Natural killer cell treated with Interleukin-12 subunit alpha and Interleukin-12 subunit beta and Interleukin-15 and Interleukin-18, amount 100 ng/mL, for 72 hours (primary cell): ENCODE results near the gene SH3PXD2A. TPM values are rescaled to one million over a fixed set of nuclear protein-coding genes. Genes with fewer than 3 reads are reported as not detected.
A peak's percentile ranks its signal among the peaks of the same experiment; 100 is the strongest.

Source experiments
- ATAC-seq, 2 donors: fragments of 150-1000 bp; cut with Tn5 transposase in 1 of 2; sonication (Bioruptor Pico), chemical (Tn5 transposase) in 1 of 2; 2 replicates each; pipeline ENCODE4 v1.10.0; 2021
- DNase-seq: peaks from one replicate; pipeline ENCODE4 v3.0.0; 2022; ENCODE audit warnings: low spot score
- H3K27ac Mint-ChIP-seq, 2 donors: 1 replicate in 1 of 2; 2 replicates in 1 of 2; pipeline ENCODE4 v1.8.0; 2022; ENCODE audit warnings: mixed read lengths in 2 of 2, mild to moderate bottlenecking in 1 of 2, moderate library complexity in 1 of 2
- H3K27me3 Mint-ChIP-seq, 2 donors: 1 replicate in 1 of 2; 2 replicates in 1 of 2; pipeline ENCODE4 v1.8.0; 2022; ENCODE audit warnings: mixed read lengths in 2 of 2
- H3K36me3 Mint-ChIP-seq: one replicate; pipeline ENCODE4 v1.8.0; 2022; ENCODE audit warnings: mixed read lengths
- H3K4me1 Mint-ChIP-seq, 2 donors: 1 replicate in 1 of 2; 2 replicates in 1 of 2; pipeline ENCODE4 v1.8.0; 2022; ENCODE audit warnings: low read depth in 2 of 2, mixed read lengths in 2 of 2, mild to moderate bottlenecking in 1 of 2
- H3K4me3 Mint-ChIP-seq: one replicate; pipeline ENCODE4 v1.8.0; 2022; ENCODE audit warnings: mixed read lengths
- H3K9me3 Mint-ChIP-seq: 2 replicates; pipeline ENCODE4 v1.8.0; 2022; ENCODE audit warnings: mixed read lengths
- total RNA-seq, 2 donors: library from RNA; stranded (reverse); gene quantifications; one replicate each; pipeline ENCODE4 v1.2.3, GENCODE V29; 2022

SH3PXD2A gene
- total RNA-seq, 2 donors from 2014 or later = 3.4 to 7.6 TPM

DNA sequence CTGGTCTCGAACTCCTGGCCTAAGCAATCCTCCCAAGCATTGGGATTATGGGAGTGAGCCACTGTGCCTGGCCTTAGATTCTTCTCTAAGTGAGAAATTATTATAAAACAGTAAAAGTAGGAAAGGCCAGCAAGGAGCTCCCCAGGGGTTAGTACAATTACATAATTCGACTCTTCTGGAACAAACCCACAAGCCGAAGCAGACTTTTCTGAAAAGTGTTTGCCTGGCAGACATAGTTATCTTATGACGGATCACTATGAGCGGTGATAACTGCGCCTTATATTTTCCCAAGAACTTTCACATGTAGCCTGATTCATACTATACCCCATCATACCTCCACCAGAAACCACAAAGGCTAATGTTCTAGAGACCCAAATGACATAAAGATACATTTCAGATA, 30.2 kb upstream of the SH3PXD2A start:
- Mint-ChIP-seq H3K4me3 (no peak overlapping the region), H3K27me3 (no peaks in the 10 kb centered on the region), H3K36me3 (no peaks in the 10 kb centered on the region), H3K4me1 (peaks cover 10 to 16% of the 10 kb centered on the region in 2 donors), H3K9me3 (no peaks in the 10 kb centered on the region), H3K27ac (no peak overlapping the region)
- no peak for ATAC-seq
- no peak for DNase-seq

DNA sequence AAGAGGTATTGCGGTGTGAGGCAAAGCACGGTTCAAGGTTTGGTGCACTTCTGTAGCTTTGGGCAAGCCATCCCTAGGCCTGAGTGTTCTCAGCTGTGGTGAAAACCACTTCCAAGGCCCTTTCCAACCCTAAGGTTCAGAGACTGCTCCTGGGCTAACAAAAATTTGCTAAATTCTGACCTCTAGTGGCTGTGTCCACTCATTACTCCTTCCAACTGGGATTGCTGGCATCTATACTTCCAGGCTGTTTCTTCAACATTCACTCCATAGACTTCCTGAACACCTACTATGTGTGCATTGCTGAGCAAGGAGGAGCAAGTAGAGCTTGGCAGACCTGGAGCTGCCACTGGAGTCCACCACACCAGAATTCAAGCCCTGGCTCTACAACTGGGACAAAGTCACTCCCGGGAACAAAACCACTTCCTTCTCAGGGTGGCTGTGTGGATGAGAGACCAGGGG, 29.3 kb upstream of the SH3PXD2A start:
- Mint-ChIP-seq H3K4me3 (no peak overlapping the region), H3K9me3 (no peaks in the 10 kb centered on the region), H3K36me3 (no peaks in the 10 kb centered on the region), H3K27me3 (no peaks in the 10 kb centered on the region), H3K4me1 (peaks cover 8 to 11% of the 10 kb centered on the region in 2 donors), H3K27ac (no peak overlapping the region)
- no peak for ATAC-seq
- no peak for DNase-seq

DNA sequence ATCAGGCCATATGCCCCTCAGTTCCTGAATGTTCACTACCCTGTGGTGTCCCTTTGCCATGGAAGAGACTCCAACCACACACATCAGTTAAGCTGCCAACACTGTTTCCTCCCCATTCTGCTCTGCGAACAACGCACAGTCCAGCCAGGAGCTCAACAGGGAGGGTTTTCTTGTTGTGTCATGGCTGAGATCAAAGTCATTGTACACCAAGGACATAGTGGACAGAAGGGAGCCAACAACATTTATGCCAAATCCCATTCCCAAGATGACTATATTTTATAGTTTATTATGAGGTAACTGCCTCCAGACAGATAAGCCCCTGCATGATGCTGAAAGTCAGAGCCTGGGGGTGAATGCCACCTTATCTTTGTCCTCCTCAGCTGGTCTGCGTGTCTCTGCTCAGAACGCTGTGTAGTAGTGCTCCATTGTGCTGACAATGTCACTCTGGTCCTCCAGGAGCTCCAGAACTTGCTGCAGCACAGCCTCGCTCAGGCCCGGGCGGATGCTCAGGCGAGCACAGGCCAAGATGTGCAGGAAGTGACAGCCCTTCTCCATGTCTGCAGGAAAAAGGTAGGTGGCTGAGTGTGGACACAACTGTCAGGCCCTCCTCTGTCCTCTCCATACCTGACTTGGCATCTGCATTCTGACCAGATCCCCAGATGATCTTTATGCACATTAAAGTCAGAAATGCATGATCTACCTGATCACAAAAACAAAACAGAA, 27.1 kb upstream of the SH3PXD2A start:
- Mint-ChIP-seq H3K4me3 (no peak overlapping the region), H3K4me1 (peaks cover 0 to 3% of the 10 kb centered on the region in 2 donors), H3K9me3 (no peaks in the 10 kb centered on the region), H3K27ac (no peak overlapping the region), H3K36me3 (peaks cover 10% of the 10 kb centered on the region), H3K27me3 (no peaks in the 10 kb centered on the region)
- DNase-seq = no peak
- no peak for ATAC-seq

DNA sequence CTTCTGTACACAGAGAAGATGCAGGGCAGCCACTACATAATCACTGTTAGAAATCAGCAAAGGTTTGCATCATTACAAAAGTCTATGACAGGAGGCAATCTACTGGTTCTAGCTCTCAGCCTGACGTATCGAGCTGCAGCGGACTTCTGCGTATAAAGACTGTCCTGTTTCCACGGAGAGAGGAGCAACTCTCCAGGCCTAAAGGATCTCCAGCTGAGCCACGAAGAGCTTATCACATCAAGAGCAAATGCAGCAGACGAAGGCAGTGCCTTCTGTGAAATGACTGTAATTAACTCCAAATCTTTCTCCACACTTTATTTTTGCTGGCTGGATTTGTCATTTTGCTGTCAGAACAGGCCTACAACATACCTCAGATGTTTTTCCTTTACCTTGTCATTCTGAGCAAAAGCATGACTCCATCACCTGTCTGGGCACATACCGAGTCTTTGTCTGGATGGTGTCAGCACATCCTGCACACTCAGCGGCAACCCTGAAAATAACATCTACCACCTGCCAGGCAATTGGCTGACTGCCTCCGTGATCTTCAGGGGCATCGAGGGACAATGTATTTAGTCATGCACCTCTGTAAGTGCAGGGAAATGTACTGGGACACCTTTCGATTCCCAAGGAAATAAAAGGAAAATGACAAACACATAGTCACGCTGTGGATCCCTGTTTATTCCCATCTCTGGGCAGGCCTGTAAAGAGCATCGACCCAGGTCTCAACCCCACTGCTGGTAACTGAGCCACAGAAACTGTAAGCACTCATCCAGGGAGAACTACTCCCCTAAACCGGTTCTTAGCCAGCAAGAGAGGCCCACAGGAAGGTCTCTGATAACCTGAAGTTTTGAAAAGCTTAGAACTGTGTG, 26.3 kb upstream of the SH3PXD2A start:
- peaks cover 10% of the 10 kb centered on the region for H3K36me3 Mint-ChIP-seq
- peaks cover 0 to 3% of the 10 kb centered on the region in 2 donors for H3K4me1 Mint-ChIP-seq
- H3K4me3 Mint-ChIP-seq = no peak overlapping the region
- H3K27me3 Mint-ChIP-seq = no peaks in the 10 kb centered on the region
- DNase-seq (no peak), ATAC-seq (no peak)
- no peak overlapping the region for H3K27ac Mint-ChIP-seq
- no peaks in the 10 kb centered on the region for H3K9me3 Mint-ChIP-seq

DNA sequence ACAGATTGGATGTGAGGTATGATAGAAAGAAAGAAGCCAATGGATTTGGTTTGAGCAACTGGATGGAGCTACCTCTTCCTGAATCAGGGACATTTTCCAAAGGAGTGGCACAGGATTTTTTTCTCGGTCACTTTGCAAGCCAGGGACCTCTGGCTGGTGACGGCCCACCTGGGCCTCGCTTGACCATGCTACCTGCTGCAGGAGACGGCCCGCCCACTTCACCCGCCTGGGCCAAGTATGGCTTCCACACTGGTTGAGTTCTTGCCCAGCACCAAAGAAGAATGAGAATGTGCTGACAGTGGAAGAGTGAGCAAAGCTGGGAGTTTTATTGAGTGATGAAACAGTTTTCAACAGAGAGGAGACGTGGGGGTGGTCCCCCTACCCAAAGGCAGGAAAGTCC, 24.5 kb upstream of the SH3PXD2A start:
- Mint-ChIP-seq H3K36me3 (peaks cover 10% of the 10 kb centered on the region), H3K4me1 (peaks cover 0 to 3% of the 10 kb centered on the region in 2 donors), H3K27me3 (no peaks in the 10 kb centered on the region), H3K27ac (no peak overlapping the region), H3K4me3 (no peak overlapping the region), H3K9me3 (no peaks in the 10 kb centered on the region)
- no peak for DNase-seq
- no peak for ATAC-seq

DNA sequence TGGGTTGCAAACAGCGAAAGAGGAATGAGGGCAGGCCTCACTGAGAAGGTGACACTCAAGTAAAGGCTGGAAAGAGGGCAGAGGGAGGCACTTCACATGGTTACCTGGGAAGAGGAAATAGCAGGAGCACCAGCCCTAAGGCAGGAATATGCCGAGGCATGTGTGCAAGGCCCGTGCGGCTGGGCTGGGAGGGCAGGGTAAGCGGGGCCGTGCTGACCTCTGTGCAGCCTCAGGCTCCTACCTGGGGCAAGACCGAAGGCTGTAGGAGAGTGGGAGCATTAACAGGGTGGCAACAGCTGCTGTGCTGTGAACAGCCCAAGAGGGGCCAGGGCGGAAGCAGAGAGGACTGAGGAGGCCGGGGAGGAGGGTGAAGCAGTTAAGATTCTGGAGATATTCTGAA, 24.0 kb upstream of the SH3PXD2A start:
- Mint-ChIP-seq H3K36me3 (peaks cover 10% of the 10 kb centered on the region), H3K4me3 (no peak overlapping the region), H3K4me1 (peaks cover 0 to 3% of the 10 kb centered on the region in 2 donors), H3K27me3 (no peaks in the 10 kb centered on the region), H3K9me3 (no peaks in the 10 kb centered on the region), H3K27ac (peak overlapping the region in 1 of 2 donors; percentile 2)
- ATAC-seq = no peak
- DNase-seq = no peak

DNA sequence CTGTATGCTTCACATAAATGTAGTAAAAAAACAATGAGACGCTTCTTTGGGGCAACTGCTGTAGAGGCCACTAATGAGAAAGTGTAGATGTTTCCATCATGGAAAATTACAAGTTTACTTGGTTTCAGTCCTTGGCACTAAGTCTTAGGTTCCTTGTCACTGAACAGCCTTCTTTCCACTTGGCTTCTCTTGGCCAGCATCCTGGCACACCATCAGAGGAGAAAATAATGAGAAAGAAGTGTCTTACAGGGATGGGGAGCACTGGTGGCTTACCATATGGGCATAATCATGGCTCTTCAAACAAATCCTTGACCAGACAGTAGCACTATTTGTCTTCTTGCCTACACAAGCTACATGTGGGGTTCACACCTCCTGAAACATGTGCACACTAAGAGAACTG, 22.5 kb upstream of the SH3PXD2A start:
- Mint-ChIP-seq H3K4me3 (no peak overlapping the region), H3K36me3 (peaks cover 10% of the 10 kb centered on the region), H3K27me3 (no peaks in the 10 kb centered on the region), H3K27ac (peak overlapping the region in 1 of 2 donors; percentile 2), H3K4me1 (peaks cover 0 to 3% of the 10 kb centered on the region in 2 donors), H3K9me3 (no peaks in the 10 kb centered on the region)
- DNase-seq = no peak
- ATAC-seq = no peak

DNA sequence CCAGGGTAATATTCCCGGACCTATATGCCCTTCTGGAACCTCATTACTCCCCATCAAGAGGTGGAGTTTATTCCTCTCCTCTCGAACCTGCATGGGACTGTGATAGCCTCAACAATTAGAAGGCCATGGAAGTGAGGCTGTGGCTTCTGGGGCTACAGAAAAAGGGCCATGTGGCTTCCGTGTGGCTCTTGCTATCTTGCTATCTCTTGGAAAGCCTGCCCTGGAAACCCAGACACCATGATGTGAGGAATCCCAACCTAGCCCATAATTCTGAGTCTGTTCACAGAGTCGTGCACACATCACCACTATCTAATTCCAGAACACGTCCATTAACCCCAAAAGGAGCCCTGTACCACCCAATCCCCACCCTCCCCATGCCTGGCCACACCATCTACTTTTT, 20.8 kb upstream of the SH3PXD2A start:
- Mint-ChIP-seq H3K4me1 (peaks cover 0 to 3% of the 10 kb centered on the region in 2 donors), H3K4me3 (no peak overlapping the region), H3K27ac (no peak overlapping the region), H3K27me3 (no peaks in the 10 kb centered on the region), H3K36me3 (peaks cover 10% of the 10 kb centered on the region), H3K9me3 (no peaks in the 10 kb centered on the region)
- DNase-seq (no peak), ATAC-seq (no peak)

DNA sequence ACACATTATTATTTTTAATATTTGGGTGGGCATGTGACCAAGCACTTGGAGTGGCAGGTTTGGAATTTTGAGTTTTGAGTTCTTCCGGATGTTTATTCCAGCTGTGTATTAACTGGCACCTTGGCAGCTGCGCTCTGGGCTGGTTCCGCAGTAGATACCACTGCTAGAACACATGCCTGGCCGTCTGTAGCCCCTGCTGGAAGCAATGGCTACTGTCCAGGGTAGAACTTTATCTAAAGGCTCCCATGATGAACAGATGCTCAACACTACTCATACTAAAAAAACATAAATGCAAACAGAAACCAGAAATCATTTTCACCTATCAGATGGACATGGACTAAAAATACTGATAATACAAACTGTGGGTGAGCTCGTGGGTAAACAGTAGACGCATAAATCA, 19.4 kb upstream of the SH3PXD2A start:
- no peaks in the 10 kb centered on the region for H3K27me3 Mint-ChIP-seq
- H3K4me3 Mint-ChIP-seq = no peak overlapping the region
- no peak overlapping the region for H3K27ac Mint-ChIP-seq
- peaks cover 10% of the 10 kb centered on the region for H3K36me3 Mint-ChIP-seq
- peaks cover 0 to 3% of the 10 kb centered on the region in 2 donors for H3K4me1 Mint-ChIP-seq
- ATAC-seq = no peak
- no peaks in the 10 kb centered on the region for H3K9me3 Mint-ChIP-seq
- no peak for DNase-seq

DNA sequence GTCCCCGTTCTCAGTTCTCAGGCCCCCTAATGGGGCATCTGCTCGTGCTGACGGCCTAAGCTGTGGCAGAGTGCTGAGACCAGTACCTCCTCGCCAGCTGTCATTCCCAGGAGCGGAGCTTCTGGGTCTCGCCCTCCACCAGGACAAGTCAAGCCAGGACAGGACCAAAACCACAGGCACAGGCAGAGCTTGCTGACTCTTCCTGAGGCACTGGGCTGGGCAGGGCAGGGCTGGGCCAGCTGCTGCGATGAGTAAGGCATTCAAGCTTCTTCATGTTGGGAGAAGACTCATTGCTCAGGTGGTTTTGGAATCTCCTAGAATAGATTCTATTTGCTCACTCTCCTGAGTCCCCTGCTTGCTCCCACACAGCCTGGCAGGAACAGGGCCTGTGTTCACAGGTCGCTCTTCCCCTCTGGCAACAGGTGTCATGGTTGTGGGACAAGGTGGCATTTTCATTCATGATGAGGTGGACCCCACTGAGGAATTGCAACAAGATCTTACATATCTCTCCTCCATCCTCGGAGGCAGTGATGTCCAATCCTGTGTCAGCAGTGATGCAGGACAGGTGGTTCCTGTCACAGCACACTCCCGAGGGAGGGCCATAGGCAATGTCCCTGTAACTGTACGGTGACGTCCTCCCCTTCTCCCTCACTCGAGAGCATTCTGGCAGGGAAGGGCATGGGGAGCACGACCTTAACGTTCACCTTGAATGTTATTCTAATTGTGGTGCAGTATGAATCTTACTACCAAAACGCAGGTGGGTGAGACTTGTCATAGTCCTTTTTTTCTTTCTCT, 17.0 kb upstream of the SH3PXD2A start:
- DNase-seq (no peak), ATAC-seq (no peak)
- no peak overlapping the region for H3K4me3 Mint-ChIP-seq
- H3K27me3 Mint-ChIP-seq = no peaks in the 10 kb centered on the region
- no peaks in the 10 kb centered on the region for H3K9me3 Mint-ChIP-seq
- H3K4me1 Mint-ChIP-seq = no peaks in the 10 kb centered on the region
- H3K36me3 Mint-ChIP-seq = no peaks in the 10 kb centered on the region
- no peak overlapping the region for H3K27ac Mint-ChIP-seq

DNA sequence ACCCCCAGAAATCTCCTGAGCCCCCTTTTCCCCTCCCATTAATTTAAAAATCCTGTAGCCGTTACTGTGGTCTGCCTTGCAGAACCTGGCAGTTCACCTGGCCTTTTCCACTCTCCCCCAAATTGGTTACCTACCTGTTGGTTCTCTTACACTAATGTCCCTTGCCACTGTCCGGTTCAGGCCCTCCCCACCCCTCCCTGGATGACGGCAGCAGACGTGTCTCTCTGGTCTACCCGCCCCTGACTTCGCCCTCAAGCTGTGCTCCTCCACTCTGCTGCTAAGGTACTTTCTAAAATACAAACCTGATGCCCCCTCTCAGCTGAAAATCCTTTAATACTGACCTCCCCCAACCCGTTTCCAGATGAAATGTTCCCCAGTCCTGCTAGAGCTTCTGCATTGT, 15.6 kb upstream of the SH3PXD2A start:
- H3K9me3 Mint-ChIP-seq = no peaks in the 10 kb centered on the region
- no peak overlapping the region for H3K4me3 Mint-ChIP-seq
- no peak for ATAC-seq
- no peaks in the 10 kb centered on the region for H3K4me1 Mint-ChIP-seq
- H3K27me3 Mint-ChIP-seq = no peaks in the 10 kb centered on the region
- H3K36me3 Mint-ChIP-seq = no peaks in the 10 kb centered on the region
- H3K27ac Mint-ChIP-seq = no peak overlapping the region
- no peak for DNase-seq

DNA sequence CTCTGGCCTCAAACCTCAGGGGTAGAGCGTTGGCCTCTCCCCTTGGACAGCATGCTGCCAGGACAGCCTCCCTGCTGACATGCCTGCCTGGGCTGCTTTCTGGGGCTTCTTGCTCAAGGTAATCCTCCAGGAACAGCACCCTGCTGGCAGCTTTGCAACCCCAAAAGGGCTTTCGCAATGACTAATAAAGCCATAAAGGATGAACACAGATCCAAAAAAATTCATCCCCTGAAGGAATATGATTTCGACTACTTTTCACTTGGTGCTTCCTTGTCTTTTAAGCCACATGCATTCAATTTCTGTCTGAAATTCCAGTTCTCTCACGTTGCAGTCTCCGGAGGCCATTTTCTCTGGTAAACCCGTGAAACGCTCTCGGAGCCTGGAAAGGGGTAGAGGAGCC, 15.1 kb upstream of the SH3PXD2A start:
- Mint-ChIP-seq H3K27me3 (no peaks in the 10 kb centered on the region), H3K27ac (no peak overlapping the region), H3K4me3 (no peak overlapping the region), H3K36me3 (no peaks in the 10 kb centered on the region), H3K9me3 (no peaks in the 10 kb centered on the region), H3K4me1 (no peaks in the 10 kb centered on the region)
- no peak for ATAC-seq
- DNase-seq = no peak

DNA sequence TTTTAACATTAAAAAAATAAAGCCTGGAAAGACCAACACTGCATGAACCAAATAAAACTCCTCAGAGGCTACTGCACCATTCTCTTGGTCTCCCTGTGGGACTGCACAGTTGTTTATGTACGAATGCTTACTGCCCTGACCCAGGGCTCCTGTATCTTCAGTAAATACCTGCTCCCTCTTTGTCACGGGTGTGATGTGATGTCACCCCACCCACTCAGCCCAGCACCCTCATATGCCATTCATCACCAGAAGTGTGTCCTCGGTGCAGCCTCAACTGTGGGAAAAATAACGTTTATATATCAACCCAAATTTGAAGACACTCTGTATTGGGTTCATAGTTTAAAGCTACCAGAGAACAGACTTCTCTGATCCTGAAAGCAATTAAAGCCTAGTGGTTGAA, 14.0 kb upstream of the SH3PXD2A start:
- no peak overlapping the region for H3K4me3 Mint-ChIP-seq
- DNase-seq (no peak), ATAC-seq (no peak)

DNA sequence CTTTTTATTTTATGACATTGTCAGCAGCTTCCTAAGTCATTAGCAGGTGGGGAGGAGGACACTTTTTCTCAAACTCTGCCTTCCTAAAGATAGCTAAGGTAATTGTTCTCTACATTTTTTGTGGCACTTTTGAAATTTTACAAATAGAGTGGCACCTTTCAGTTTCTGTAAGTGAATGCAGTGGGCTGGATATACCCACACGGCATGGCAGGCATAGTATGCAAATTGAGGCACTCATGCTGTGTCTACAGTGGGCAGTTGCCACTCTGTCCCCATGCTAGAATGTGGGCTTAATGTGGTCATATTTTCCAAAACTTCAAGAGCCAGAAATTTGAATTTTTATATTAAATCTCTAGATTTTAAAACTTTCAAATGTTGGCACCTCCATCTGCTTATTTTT, 12.8 kb upstream of the SH3PXD2A start:
- H3K27ac Mint-ChIP-seq = no peak overlapping the region
- no peaks in the 10 kb centered on the region for H3K27me3 Mint-ChIP-seq
- no peaks in the 10 kb centered on the region for H3K4me1 Mint-ChIP-seq
- DNase-seq = no peak
- H3K4me3 Mint-ChIP-seq = no peak overlapping the region
- peaks cover 12% of the 10 kb centered on the region for H3K36me3 Mint-ChIP-seq
- no peak for ATAC-seq
- no peaks in the 10 kb centered on the region for H3K9me3 Mint-ChIP-seq

More for the DNA sequence above, 14.0 kb upstream of the SH3PXD2A start:
- H3K27ac Mint-ChIP-seq = no peak overlapping the region
- no peaks in the 10 kb centered on the region for H3K4me1 Mint-ChIP-seq
- H3K36me3 Mint-ChIP-seq = peaks cover 6% of the 10 kb centered on the region
- H3K9me3 Mint-ChIP-seq = no peaks in the 10 kb centered on the region
- H3K27me3 Mint-ChIP-seq = no peaks in the 10 kb centered on the region
